ENCODE measurements around the gene LCN6.

GRCh38 chr9:136743639-136744211 lies 4.6 kb downstream of the LCN6 start:
- TF ChIP-seq, protein P1, sequence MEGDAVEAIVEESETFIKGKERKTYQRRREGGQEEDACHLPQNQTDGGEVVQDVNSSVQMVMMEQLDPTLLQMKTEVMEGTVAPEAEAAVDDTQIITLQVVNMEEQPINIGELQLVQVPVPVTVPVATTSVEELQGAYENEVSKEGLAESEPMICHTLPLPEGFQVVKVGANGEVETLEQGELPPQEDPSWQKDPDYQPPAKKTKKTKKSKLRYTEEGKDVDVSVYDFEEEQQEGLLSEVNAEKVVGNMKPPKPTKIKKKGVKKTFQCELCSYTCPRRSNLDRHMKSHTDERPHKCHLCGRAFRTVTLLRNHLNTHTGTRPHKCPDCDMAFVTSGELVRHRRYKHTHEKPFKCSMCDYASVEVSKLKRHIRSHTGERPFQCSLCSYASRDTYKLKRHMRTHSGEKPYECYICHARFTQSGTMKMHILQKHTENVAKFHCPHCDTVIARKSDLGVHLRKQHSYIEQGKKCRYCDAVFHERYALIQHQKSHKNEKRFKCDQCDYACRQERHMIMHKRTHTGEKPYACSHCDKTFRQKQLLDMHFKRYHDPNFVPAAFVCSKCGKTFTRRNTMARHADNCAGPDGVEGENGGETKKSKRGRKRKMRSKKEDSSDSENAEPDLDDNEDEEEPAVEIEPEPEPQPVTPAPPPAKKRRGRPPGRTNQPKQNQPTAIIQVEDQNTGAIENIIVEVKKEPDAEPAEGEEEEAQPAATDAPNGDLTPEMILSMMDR (IDR thresholded peaks at IDR 0.05; ENCODE audit: poor library complexity): no peak
- TF ChIP-seq EZH2 (IDR thresholded peaks at IDR 0.05; ENCODE audit: borderline replicate concordance): no peak
- no peak for TF ChIP-seq EZH2phosphoT487 (IDR thresholded peaks at IDR 0.05; ENCODE audit: low read depth, severe bottlenecking, unreplicated experiment)

Measured in hepatocyte (in vitro differentiated cells).